NCI-H2227 treated with DMSO at 0.1 percent for 48 hours (cell line): ENCODE results near the gene EPOP.
"Not testable (repeated sequence)": the region's sequence is repeated elsewhere in the genome, so short reads cannot be mapped to it uniquely, and the experiment has no call there.

Source experiments
- DNase-seq: peaks from one replicate; lab custom pipeline; 2025; lab: John Stamatoyannopoulos, UW

Gene EPOP

GRCh38 chr17:38673707-38674013, 1.1 kb downstream of the EPOP start:
- DNase-seq = no peak

GRCh38 chr17:38672788-38673706, 1.7 kb downstream of the EPOP start:
- DNase-seq = no peak

GRCh38 chr17:38671939-38672720, 2.6 kb downstream of the EPOP start:
- no peak for DNase-seq

GRCh38 chr17:38669520-38669919, 5.2 kb downstream of the EPOP start:
- no peak for DNase-seq

- DNase-seq = no peak
These were observed 7.0 kb downstream of the EPOP start for GRCh38 chr17:38667787-38668122.

- peak; percentile 75 for DNase-seq
These were observed 7.5 kb downstream of the EPOP start for GRCh38 chr17:38667099-38667786.

GRCh38 chr17:38663964-38664644, 10.7 kb downstream of the EPOP start:
- no peak for DNase-seq

- peak; percentile 50 for DNase-seq
These were observed 11.5 kb downstream of the EPOP start for GRCh38 chr17:38663125-38663751.

GRCh38 chr17:38660097-38661025, 14.4 kb downstream of the EPOP start:
- no peak for DNase-seq

- no peak for DNase-seq
These were observed 15.3 kb downstream of the EPOP start for GRCh38 chr17:38659415-38659814.

- no peak for DNase-seq
These were observed 15.9 kb downstream of the EPOP start for GRCh38 chr17:38658741-38659345.

- no peak for DNase-seq
These were observed 16.7 kb downstream of the EPOP start for GRCh38 chr17:38657824-38658740.

GRCh38 chr17:38656959-38657823, 17.6 kb downstream of the EPOP start:
- DNase-seq = no peak

- DNase-seq = no peak
These were observed 20.1 kb downstream of the EPOP start for GRCh38 chr17:38654411-38655398.

- no peak for DNase-seq
These were observed 21.1 kb downstream of the EPOP start for GRCh38 chr17:38653679-38654078.

GRCh38 chr17:38653230-38653629, 21.5 kb downstream of the EPOP start:
- no peak for DNase-seq

- not testable (repeated sequence) for DNase-seq
These were observed 24.0 kb downstream of the EPOP start for GRCh38 chr17:38650653-38651173.
